ENCODE data around the gene DISC1. TPM values are rescaled to one million over a fixed set of nuclear protein-coding genes. Genes with fewer than 3 reads are reported as not detected.
"Not testable (repeated sequence)": the region's sequence is repeated elsewhere in the genome, so short reads cannot be mapped to it uniquely, and the experiment has no call there.

DISC1 gene
- polyA plus RNA-seq, 1 donor from 2014 or later, result 0.84 TPM

DNA sequence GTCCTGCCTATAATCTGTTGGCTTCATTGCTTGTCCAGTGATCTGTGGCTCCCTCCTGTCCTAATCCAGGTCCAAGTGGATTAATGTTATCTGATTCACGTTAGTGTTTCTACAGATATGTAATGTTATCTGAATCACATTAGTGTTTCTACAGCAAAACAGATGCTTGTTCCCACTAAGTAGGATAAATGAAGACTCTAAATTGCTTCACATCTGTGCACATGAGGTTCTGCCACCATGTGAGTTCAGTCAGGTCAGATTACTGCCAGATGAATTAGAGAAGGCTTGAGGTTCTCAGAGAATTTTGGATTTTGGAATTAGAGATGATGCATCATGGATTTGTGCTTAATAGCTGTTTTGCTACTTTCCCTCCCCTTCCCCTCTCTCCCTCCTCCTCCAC, 13.2 kb downstream of the DISC1 start:
- Histone ChIP-seq H2AFZ (ENCODE audit: low read depth, low read length) (no peak overlapping the region), H3K36me3 (ENCODE audit: insufficient read depth, low read length) (no peaks in the 10 kb centered on the region), H3K9ac (ENCODE audit: low read length) (no peak overlapping the region), H3K9me2 (ENCODE audit: insufficient read depth, low read length) (no peaks in the 10 kb centered on the region), H3K27ac (ENCODE audit: low read length) (no peak overlapping the region), H3K27me3 (ENCODE audit: insufficient read depth, low read depth, low read length) (no peaks in the 10 kb centered on the region), H3K4me3 (ENCODE audit: low read length) (no peak overlapping the region), H3K9me3 (ENCODE audit: low read length) (no peaks in the 10 kb centered on the region), H3K79me2 (replicated peaks; ENCODE audit: insufficient read depth, low read length) (no peaks in the 10 kb centered on the region), H4K20me1 (ENCODE audit: insufficient read depth) (no peaks in the 10 kb centered on the region), H3K4me2 (ENCODE audit: low read length) (no peak overlapping the region), H3F3A (ENCODE audit: insufficient read depth, low read length, poor library complexity, severe bottlenecking) (no peaks in the 10 kb centered on the region)
- TF ChIP-seq, protein P1, sequence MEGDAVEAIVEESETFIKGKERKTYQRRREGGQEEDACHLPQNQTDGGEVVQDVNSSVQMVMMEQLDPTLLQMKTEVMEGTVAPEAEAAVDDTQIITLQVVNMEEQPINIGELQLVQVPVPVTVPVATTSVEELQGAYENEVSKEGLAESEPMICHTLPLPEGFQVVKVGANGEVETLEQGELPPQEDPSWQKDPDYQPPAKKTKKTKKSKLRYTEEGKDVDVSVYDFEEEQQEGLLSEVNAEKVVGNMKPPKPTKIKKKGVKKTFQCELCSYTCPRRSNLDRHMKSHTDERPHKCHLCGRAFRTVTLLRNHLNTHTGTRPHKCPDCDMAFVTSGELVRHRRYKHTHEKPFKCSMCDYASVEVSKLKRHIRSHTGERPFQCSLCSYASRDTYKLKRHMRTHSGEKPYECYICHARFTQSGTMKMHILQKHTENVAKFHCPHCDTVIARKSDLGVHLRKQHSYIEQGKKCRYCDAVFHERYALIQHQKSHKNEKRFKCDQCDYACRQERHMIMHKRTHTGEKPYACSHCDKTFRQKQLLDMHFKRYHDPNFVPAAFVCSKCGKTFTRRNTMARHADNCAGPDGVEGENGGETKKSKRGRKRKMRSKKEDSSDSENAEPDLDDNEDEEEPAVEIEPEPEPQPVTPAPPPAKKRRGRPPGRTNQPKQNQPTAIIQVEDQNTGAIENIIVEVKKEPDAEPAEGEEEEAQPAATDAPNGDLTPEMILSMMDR (IDR thresholded peaks at IDR 0.05; ENCODE audit: poor library complexity, severe bottlenecking), result no peak
- TF ChIP-seq POLR2AphosphoS5 (IDR thresholded peaks at IDR 0.05) (no peak), EP300 (conservative IDR thresholded peaks at IDR 0.05; ENCODE audit: poor library complexity, severe bottlenecking) (no peak)

DNA sequence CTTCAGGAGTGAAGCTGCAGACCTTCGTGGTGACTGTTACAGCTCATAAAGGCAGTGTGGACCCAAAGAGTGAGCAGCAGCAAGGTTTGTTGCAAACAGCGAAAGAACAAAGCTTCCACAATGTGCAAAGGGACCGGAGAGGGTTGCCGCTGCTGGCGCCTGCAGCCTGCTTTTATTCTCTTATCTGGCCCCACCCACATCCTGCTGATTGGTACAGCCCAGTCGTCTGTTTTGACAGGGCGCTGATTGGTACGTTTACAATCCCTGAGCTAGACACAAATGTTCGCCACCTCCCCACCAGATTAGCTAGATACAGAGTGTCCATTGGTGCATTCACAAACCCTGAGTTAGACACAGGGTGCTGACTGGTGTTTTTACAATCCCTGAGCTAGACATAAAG, 14.9 kb downstream of the DISC1 start:
- H3K4me3 ChIP-seq (ENCODE audit: low read length); H3K4me2 ChIP-seq (ENCODE audit: low read length); H3K27me3 ChIP-seq (ENCODE audit: insufficient read depth, low read depth, low read length); H3K79me2 ChIP-seq (replicated peaks; ENCODE audit: insufficient read depth, low read length); H3K9me3 ChIP-seq (ENCODE audit: low read length); H3K36me3 ChIP-seq (ENCODE audit: insufficient read depth, low read length); H3K9ac ChIP-seq (ENCODE audit: low read length); H3K27ac ChIP-seq (ENCODE audit: low read length); H4K20me1 ChIP-seq (ENCODE audit: insufficient read depth); H3K9me2 ChIP-seq (ENCODE audit: insufficient read depth, low read length); H2AFZ ChIP-seq (ENCODE audit: low read depth, low read length); H3F3A ChIP-seq (ENCODE audit: insufficient read depth, low read length, poor library complexity, severe bottlenecking): not testable (repeated sequence)

DNA sequence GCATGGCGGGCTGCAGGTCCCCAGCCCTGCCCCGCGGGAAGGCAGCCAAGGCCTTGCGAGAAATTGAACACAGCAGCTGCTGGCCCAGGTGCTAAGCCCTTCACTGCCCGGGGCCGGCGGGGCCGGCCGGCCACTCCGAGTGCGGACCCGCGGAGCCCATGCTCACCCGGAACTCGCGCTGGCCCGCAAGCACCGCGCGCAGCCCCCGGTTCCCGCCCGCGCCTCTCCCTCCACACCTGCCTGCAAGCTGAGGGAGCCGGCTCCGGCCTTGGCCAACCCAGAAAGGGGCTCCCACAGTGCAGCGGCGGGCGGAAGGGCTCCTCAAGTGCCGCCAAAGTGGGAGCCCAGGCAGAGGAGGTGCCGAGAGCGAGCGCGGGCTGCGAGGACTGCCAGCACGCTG, 15.5 kb downstream of the DISC1 start:
- not testable (repeated sequence) for H3K9me3 ChIP-seq (ENCODE audit: low read length); H3F3A ChIP-seq (ENCODE audit: insufficient read depth, low read length, poor library complexity, severe bottlenecking); H4K20me1 ChIP-seq (ENCODE audit: insufficient read depth); H3K9ac ChIP-seq (ENCODE audit: low read length); H3K9me2 ChIP-seq (ENCODE audit: insufficient read depth, low read length); H3K27me3 ChIP-seq (ENCODE audit: insufficient read depth, low read depth, low read length); H3K79me2 ChIP-seq (replicated peaks; ENCODE audit: insufficient read depth, low read length); H3K4me2 ChIP-seq (ENCODE audit: low read length); H3K27ac ChIP-seq (ENCODE audit: low read length); H2AFZ ChIP-seq (ENCODE audit: low read depth, low read length); H3K4me3 ChIP-seq (ENCODE audit: low read length); H3K36me3 ChIP-seq (ENCODE audit: insufficient read depth, low read length)

DNA sequence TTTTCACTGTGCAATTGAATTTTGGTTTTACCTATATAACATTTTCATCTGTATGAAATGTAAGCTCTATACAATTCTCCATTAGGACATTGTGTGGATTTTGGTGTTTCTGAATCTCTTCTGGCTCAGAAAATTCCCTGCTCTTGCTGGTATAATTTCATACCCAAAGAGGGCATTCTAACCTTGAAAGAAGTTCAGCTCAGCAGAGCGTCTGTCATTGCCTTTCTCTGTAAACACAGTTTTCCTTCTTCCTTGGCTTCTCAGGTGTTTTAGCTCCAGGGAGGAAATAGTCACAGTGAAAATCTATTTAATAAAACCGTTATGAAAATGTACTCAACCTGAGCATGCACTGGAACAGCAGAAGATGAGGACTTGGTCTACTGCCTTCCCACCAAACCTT, 16.0 kb downstream of the DISC1 start:
- no peaks in the 10 kb centered on the region for H3K27me3 ChIP-seq (ENCODE audit: insufficient read depth, low read depth, low read length)
- H3K36me3 ChIP-seq (ENCODE audit: insufficient read depth, low read length), result no peaks in the 10 kb centered on the region
- no peaks in the 10 kb centered on the region for H3K9me2 ChIP-seq (ENCODE audit: insufficient read depth, low read length)
- TF ChIP-seq SMC3 (conservative IDR thresholded peaks at IDR 0.05; ENCODE audit: poor library complexity), result no peak
- no peak for TF ChIP-seq RAD21 (conservative IDR thresholded peaks at IDR 0.05)
- no peak for TF ChIP-seq EP300 (conservative IDR thresholded peaks at IDR 0.05; ENCODE audit: poor library complexity, severe bottlenecking)
- no peak for TF ChIP-seq TAF1 (IDR thresholded peaks at IDR 0.05; ENCODE audit: low read depth)
- no peak for TF ChIP-seq EZH2 (IDR thresholded peaks at IDR 0.05; ENCODE audit: borderline replicate concordance, insufficient read depth, low read length, poor library complexity, severe bottlenecking)
- TF ChIP-seq POLR2AphosphoS5 (IDR thresholded peaks at IDR 0.05), result no peak
- TF ChIP-seq MXI1 (conservative IDR thresholded peaks at IDR 0.05; ENCODE audit: poor library complexity, severe bottlenecking), result no peak
- TF ChIP-seq, protein P1 (IDR thresholded peaks at IDR 0.05; ENCODE audit: poor library complexity, severe bottlenecking), result no peak
- TF ChIP-seq, protein P2, sequence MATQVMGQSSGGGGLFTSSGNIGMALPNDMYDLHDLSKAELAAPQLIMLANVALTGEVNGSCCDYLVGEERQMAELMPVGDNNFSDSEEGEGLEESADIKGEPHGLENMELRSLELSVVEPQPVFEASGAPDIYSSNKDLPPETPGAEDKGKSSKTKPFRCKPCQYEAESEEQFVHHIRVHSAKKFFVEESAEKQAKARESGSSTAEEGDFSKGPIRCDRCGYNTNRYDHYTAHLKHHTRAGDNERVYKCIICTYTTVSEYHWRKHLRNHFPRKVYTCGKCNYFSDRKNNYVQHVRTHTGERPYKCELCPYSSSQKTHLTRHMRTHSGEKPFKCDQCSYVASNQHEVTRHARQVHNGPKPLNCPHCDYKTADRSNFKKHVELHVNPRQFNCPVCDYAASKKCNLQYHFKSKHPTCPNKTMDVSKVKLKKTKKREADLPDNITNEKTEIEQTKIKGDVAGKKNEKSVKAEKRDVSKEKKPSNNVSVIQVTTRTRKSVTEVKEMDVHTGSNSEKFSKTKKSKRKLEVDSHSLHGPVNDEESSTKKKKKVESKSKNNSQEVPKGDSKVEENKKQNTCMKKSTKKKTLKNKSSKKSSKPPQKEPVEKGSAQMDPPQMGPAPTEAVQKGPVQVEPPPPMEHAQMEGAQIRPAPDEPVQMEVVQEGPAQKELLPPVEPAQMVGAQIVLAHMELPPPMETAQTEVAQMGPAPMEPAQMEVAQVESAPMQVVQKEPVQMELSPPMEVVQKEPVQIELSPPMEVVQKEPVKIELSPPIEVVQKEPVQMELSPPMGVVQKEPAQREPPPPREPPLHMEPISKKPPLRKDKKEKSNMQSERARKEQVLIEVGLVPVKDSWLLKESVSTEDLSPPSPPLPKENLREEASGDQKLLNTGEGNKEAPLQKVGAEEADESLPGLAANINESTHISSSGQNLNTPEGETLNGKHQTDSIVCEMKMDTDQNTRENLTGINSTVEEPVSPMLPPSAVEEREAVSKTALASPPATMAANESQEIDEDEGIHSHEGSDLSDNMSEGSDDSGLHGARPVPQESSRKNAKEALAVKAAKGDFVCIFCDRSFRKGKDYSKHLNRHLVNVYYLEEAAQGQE (IDR thresholded peaks at IDR 0.05; ENCODE audit: borderline replicate concordance), result no peak
- no peak overlapping the region for H2AFZ ChIP-seq (ENCODE audit: low read depth, low read length)
- H3K79me2 ChIP-seq (replicated peaks; ENCODE audit: insufficient read depth, low read length), result no peaks in the 10 kb centered on the region
- no peaks in the 10 kb centered on the region for H4K20me1 ChIP-seq (ENCODE audit: insufficient read depth)
- no peak overlapping the region for H3K27ac ChIP-seq (ENCODE audit: low read length)
- no peaks in the 10 kb centered on the region for H3K9me3 ChIP-seq (ENCODE audit: low read length)
- no peak overlapping the region for H3K9ac ChIP-seq (ENCODE audit: low read length)
- H3F3A ChIP-seq (ENCODE audit: insufficient read depth, low read length, poor library complexity, severe bottlenecking), result no peaks in the 10 kb centered on the region
- H3K4me2 ChIP-seq (ENCODE audit: low read length), result no peak overlapping the region
- H3K4me3 ChIP-seq (ENCODE audit: low read length), result no peak overlapping the region

Data from neural cell (in vitro differentiated cells).